HG03175 (cell line): ENCODE results near the gene ACSF2.
A peak's percentile ranks its signal among the peaks of the same experiment; 100 is the strongest.

Experiments used
- ATAC-seq: cut with Tn5 transposase; IDR thresholded peaks from one replicate; pipeline ENCODE4 v1.9.1; 2021; ENCODE audit warnings: mild to moderate bottlenecking, moderate library complexity; ENCODE audit not compliant: unreplicated experiment

ACSF2 gene

DNA sequence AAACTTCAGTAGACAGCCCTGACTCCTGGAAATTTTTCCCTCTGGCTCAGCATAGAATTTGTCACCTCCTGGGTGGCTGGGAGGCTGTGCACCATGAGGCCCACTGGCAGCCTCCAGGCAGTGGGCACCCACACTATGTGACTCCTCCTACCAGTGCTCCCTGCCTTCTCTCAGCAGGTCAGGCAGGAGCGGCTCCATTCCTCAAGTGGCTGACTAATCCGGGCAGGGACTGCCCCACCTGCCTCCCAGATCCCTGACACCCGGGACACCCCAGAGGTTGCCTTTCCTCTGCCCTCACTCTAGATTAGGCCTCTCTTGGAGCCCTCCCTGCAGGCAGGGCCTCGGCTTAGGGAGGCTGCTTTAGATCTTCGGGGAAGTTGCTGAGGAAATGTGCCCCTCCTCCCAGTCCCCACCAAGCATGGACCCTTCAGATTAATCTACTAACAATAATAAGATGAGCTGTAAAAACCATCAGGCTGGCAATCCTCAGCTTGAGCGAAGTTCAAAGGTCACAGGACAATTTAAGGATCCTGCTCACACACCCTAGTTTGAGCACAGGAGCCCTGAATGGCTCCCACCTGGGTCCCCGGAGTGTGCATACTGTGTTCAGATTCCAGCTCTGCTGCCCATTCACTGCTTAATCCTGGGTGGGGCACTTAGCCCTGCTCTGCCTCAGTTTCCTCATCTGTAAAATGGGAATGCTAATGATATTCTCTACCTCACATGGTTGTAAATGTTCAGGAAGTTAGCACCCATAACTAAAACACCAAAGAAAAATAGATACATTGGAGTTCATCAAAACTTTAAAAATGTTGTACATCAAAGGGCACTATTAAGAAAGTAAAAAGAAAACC is 72.2 kb downstream of the ACSF2 start:
- no peak for ATAC-seq

DNA sequence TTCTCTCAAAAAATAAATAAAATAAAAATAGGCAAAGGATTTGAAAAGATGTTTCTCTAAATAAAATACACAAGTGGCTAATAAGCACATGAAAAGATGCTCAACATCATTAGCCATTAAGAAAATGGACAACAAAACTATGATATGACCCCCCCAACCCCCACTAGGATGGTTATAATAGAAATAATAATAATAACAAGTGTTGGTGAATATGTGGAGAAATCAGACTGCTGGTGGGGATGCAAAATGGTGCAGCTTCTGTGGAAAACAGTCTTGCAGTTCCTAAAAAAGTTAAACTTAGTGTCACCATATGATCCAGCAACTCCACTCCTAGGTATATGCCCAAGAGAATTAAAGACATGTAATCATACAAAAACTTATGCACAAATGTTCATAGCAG is 73.3 kb downstream of the ACSF2 start:
- ATAC-seq = no peak

DNA sequence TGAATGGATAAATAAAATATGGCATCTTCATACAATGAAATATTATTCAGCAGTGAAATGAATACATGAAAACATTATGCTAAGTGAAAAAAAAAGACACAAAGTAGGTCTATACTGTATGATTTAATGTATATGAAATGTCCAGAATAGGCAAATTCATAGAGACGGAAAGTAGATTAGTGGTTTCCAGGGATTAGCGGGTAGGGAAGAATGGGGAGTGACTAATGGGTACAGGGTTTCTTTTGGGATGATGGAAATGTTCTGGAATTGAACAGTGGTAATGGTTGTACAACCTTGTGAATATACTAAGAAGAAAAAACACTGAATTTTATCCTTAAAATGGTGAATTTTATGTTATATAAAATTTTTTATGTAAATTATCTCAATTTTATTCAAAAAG is 73.7 kb downstream of the ACSF2 start:
- ATAC-seq = no peak

DNA sequence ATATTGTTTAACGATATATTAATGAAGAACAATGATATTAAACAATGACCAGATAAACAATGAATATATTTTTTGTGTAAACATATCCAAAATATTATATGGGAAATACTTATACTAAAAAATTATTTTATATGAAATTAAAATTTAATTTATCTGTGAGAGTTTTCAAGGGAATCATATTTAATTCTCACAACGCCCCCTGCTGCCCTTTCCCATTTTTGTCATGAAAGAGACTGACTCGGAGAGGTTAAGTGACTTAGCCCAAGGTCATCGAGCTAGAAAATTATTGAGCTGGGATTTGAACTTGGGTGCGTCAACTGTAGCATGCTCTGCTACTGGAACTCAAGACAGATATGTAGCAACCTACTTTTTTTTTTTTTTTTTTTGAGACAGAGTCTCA is 75.0 kb downstream of the ACSF2 start:
- ATAC-seq = no peak

DNA sequence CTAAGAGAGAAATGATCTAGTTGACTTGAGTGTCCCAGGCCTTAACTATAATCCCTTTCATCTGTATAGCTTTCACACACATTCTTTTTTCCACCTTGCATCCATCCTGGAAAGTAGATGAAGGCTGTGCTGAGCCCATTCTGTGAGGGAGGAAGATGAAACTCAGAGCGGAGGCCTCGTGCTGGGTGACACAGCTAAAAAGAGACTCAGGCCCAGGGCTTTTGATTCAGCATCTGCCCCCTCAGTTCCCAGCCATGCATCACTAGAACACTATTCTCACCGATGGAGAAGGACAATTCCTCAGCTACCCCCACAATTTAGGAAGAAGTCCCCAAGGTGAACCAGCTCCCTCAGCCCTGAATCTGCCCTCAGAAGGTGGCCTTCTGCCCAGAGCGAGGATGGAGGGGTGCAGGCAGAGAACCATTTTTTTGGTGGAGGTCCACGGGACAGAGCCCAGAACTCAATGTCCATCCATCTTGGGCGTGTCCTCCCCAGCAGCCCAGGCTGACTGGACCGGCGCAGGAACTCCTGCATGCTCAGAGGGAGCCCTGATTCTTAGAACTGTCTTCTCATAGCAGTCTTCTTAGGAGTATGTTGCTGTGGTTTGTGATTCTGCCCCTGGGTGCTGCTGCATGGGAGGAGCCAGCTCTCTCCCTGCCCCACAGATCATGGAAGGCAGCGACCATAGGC is 76.4 kb downstream of the ACSF2 start:
- no peak for ATAC-seq

DNA sequence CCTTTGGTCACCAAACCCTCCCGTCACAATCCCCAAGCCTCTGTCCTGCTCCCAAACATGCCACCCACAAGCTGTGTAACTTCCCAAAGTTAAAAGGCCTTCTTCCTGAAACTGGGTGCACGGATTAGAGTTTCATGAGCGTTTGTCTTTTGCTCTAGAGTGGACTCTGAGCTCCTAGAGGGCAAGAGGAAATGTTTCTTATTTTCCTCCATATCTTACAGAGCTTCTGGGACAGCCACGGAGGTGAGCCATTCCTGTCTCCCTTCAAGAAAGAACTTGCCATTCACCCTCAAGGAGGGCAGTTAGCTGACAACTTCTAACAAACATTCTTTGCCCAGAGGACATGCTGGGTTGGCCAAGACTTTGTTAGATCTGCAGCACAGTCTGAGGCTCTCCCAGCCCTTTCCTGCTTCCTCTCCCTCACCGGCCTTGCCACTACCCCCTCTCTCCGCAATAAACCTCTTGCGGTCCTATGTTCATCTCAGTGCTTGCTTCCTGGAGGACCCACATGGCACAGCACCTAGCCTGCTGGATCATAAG is 79.6 kb downstream of the ACSF2 start:
- no peak for ATAC-seq

DNA sequence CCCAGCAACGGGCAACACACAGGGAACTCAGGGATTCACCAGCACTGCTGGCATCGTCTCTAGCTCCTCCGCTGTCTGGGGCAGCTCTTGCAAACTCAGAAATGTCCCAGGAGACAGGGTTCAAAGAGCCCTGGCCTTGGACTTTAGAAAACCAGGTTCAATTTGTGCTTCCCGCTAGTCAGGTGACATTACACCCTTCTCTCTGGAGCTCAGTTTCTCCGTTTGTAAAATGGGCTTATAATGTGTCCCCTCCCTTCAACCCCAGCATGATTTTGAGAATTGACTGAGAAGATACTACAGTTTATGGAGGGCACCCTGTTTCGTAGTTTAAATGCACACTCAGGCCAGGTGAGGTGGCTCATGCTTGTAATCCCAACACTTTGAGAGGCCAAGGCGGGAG is 80.3 kb downstream of the ACSF2 start:
- no peak for ATAC-seq

DNA sequence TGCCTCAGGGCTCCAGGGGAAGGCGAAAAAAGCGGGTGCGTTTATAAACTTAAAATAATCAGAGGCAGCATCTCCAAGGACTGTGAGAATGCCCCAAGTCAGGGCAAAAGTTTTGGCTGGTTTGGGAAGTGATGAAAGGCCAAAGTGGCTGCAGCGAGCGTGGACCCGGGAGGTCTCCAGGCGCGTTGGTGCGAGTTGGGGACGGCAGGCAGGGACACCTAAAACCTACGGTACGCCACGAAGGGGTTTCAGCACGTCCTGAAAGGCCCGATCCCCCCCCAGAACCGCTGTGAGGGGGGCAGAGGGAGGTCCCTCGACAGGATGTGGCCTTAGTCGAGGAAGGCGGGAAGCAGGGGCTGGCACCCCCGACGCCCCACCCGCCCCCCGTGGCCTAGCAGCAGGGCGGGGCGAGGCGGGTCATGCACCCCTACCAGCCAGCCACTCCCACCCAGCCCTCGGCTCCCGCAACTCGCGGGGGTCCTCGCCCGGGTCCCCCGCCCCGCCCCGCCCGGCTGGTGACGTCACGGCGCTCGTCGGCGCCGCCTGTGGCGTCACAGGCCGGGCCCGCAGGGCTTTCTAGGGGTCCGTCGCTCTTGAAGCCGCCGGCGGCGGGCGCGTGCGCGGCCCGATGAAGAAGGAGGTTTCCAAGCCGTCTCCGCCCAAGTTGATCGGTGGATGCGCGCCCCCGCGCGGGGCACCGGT is 82.0 kb downstream of the ACSF2 start, which contains the start of gene MYCBPAP:
Gene MYCBPAP, plus strand, starts transcription at position 569 of the 702 bp plus-strand sequence. CDS start 236 bp downstream, outside the sequence.
- no peak for ATAC-seq

DNA sequence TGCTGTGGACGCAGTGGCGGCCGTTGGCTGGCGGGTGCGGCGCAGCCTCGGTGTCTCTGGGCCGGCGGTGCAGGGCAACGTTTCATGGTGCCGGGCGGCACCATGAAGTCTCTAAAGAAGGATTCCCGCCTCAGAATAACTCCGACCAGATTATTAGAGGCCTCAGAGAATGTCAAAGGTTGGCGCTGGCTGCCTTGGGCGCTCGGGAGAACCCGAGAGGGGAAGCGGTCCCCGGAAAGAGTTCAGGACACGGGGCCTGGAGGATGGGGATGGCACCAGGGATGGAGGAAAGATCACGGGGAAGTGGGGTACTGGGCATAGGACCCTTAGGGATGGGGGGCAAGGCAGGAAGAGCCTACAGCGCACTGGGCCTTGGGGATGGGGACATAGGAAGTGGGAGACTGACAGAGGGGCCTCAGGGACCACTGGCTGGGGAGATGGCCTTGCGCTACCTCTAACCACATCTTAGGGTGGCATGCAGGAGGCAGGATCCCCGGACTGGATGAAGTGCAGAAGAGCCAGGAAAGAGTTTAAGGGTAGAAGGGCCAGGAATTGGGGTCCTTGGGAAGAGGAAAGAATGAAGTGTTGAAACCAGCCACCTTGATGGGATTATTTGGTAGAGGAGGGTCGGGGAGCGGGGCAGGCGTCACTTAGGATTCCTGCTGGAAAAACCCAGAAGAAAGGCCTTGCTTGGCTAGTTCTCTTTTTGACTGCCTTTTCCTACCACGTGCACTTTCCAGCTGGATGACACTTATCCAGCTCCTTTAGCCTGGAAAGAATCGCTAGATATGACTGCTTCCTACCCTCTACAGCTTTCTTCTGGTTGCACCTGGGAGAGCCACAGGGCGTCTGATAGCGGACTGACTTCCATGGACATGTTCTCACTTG is 82.8 kb downstream of the ACSF2 start:
- no peak for ATAC-seq

DNA sequence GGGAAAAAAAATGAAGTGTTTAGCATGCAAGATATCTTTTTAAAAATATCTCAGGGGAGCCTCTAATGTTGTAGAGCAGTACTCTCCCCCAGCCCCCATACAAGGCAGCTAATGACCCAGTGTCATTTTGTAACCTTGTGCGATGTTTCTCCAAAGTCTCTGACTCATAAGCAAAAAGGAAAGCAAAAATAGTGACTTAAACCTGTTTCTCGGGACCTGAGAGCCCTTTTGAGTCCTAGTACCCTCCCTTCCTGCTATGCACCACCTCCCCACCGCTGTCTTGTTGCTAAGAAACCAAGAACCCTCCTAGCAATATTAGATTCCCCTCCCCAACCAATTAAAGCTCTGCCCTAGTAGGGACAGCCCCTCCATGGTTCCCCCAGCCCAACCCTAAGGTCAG is 85.0 kb downstream of the ACSF2 start:
- peak; percentile 89 for ATAC-seq

DNA sequence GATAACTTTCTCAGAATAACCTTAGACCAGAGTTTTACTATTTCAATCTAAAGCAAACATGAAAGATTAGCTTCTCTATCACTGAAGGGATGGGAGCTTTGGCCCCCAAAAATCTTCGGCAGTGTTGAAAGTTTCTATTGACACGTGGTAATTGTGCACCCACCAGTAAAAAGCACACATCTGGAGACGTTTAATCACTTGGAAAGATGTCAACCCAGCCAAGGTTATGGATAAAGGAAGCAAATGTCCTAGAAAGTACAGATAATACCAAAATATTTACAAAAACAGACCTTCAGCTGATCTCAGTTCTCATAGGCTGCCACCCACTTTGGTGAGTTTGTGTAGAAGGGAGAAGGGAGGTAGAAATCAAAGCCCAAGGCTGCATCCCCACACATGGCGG is 87.5 kb downstream of the ACSF2 start:
- ATAC-seq = no peak

DNA sequence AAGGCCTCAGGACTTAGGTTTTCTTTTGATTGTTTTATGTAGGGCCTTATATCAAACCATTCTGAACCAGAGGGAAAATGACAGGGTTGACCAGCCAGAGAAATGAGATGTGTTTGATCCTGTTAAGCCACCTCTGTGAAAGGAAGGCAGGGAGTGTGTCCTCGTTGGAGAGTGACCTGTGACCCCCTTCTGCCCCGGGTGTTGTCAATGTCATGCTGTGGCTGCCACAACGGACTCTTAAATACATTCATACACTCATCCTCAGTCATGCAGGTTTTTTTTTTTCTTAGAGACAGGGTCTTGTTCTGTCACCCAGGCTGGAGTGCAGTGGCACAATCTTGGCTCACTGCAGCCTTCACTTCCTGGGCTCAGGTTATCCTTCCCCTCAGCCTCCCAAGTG is 88.4 kb downstream of the ACSF2 start:
- no peak for ATAC-seq

DNA sequence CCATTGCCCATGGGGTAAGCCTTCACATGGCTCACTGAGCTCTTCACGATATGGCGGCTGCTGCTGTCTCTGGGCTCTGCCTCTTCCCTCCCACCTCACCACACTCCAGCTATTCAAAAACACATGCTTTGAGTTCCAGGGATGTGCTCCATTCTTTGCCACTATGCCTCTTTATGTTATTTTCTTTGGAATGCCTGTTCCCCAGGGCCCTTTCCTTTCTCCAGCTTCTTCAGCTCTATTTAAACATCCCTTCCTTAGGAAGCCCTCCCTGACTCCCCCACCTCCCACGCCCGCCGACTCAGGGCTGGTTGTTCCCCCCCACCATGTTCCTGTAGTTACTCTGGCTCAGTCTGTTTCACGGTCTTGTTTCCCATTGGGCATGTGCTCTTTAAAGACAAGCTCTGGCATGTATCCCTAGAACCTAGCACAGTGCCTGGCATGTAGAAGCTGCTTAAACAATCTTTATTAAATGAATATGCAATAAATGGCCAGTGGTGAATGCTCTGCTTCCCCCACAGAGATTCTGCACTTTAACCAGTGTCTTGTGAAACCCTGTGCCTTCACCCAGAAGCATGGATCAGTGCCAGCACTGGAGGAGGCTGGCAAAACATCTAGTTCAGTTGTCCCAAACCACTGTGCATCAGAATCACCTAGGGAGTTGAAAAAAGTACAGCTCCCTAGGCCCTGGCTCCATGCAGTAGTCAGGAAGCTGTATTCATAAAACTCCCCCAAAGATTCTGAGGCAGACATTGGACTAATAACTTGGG is 89.1 kb downstream of the ACSF2 start:
- ATAC-seq = no peak

DNA sequence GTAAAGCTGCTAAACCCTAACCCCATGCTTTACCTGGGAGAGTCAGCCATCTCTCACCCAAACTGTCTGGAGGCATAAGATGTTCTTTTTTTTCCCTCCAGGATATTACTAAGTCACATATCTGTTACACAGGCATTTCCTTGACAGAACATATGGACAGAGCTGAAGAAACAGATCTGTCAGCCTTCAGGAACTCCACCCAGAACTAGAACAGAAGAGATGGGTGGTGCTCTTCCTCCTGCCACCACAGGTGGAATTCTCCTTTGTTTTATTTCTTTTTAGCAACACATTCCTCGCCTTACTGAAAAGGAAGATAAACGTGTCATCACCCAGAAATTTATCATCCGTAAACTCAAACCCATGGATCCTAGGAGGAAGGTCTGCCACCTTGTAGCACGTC is 91.0 kb downstream of the ACSF2 start:
- ATAC-seq = no peak

DNA sequence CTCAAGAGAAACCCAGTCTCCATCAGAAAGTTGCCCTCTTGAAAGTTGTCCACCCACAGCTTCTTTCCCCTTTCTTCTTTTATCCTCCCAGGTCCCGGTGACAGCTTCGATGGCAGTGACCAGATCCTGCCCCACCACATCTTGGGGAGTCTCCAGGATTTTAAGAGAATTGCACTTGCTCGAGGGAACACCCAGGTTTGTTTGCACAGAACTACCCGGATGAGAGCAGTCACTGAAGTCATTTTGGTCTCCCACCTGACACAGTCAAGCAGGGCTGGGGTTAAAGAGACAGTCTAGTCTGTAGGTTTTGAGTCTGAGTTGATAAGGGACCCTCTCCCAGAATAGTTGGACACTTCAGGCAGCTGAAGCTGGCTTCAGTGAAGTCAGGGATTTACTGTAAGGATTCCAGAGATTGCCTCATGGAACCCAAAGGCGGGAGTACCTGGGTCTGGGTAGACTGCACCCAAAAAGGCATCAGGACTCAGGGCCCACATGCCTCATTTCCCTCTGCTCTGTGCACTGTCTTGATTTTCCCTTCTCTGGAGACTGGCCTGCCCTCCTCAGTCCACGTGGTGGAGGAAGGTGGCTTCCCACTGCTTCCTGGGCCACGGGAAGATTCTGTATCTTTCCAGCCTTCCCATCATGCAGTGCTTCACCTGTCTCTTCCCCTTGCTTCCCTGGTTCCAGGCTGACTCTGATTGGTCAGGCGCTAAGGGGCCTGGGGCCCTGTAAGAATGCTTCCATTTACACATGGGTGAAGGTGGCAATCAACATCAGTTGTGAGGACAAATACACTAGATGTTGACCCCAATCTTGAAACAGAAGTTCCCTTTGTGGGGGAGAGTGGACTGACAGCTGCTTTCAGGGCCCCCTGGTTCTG is 91.7 kb downstream of the ACSF2 start:
- no peak for ATAC-seq

DNA sequence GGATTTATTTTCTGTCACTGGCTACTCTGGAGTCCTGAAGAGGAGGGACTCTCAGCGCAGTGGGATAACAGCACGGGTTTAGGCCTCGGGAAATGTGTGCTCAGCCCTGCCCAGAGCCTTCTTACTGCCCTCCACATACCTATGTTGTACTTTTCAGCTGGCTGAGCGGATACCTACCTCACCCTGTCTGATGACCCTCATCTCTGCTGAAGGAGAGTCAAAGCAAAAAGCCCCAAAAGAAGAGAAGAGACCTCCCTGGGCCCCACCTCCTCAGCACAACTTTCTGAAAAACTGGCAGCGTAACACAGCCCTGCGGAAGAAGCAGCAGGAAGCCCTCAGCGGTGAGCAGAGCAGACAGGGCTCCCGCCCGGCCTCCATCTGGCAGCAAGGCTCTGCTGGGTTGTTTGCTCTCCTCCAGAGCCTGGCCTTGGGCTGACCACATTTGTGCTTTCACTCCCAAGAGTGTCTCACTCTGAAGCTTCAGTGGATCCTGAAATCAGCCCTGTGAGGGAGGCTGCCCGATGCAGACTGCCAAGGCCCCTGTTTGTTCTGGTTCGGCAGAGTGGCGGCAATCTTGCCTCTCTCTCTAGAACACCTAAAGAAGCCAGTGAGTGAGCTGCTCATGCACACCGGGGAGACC is 92.5 kb downstream of the ACSF2 start:
- no peak for ATAC-seq

DNA sequence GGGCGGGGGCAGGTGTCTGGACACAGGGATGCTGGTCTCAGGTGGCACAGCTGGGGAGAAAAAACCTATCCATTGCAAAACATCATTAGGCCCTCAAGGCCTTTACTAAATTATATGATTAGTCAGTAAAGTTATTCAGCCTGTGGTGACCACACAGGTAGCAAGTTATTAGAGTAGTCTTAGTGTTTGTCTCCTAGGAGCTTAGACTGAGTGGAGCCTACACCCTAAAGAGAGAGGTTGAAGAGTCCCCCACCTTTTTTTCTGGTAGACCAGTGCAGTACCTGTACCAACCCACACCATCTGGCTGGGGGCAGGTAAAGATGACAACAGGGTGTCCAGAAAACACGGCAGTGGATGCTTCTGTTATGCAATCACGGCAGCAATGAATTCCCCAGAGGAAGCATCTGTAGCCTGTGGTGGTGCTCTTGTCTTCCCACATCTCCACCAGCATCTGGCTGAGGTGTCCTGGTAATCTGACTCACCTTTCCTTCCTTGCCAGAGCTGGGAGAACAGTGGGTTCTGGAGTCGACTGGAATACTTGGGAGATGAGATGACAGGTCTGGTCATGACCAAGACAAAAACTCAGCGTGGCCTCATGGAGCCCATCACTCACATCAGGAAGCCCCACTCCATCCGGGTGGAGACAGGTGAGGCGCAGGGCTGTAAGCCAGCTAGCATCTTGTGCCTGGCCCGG is 93.3 kb downstream of the ACSF2 start:
- no peak for ATAC-seq

DNA sequence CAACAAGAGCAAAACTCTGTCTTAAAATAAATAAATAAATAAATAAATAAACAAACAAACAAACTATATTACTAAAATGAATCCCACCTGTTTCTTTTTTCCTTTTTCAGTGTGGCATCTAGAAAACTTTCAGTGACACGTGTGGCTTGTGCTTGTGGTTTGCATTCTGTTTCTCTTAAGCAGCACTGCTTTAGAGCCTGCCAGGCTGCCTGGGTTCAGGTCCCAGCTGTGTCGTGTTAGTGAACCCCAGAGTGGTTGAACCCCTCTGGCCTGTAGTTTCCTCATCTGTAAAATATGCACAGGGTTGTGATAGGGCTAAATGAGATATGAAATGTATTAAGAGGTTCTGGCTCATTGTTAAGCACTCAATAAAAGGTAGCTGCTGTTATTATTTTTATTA is 94.5 kb downstream of the ACSF2 start:
- ATAC-seq = no peak
